Skeletal muscle tissue (tissue), 4 donors: ENCODE data around the gene LHPP. TPM values are rescaled to one million over a fixed set of nuclear protein-coding genes. Genes with fewer than 3 reads are reported as not detected.
A peak's percentile ranks its signal among the peaks of the same experiment; 100 is the strongest.

Source experiments
- H3K27ac ChIP-seq: one replicate; pipeline ENCODE4 v1.7.0; 2013; ENCODE audit warnings: mild to moderate bottlenecking, low read depth, low read length, inconsistent platforms
- H3K27me3 ChIP-seq, 3 donors: one replicate each; pipeline ENCODE4 v1.7.0; 2013; ENCODE audit warnings: low read length in 3 of 3; ENCODE audit not compliant: control insufficient read depth in 3 of 3, insufficient read depth in 3 of 3
- H3K36me3 ChIP-seq, 3 donors: one replicate each; pipeline ENCODE4 v1.7.0; 2013; ENCODE audit warnings: low read length in 3 of 3; ENCODE audit not compliant: control insufficient read depth in 3 of 3, insufficient read depth in 3 of 3
- H3K4me1 ChIP-seq, 3 donors: one replicate each; pipeline ENCODE4 v1.7.0; 2013; ENCODE audit warnings: low read length in 3 of 3, mild to moderate bottlenecking in 3 of 3; ENCODE audit not compliant: control insufficient read depth in 3 of 3, insufficient read depth in 3 of 3
- H3K4me3 ChIP-seq, 3 donors: one replicate each; pipeline ENCODE4 v1.7.0; 2013; ENCODE audit warnings: low read length in 3 of 3
- H3K9ac ChIP-seq, 3 donors: one replicate each; pipeline ENCODE4 v1.7.0; 2013; ENCODE audit warnings: low read length in 3 of 3, mild to moderate bottlenecking in 3 of 3, moderate library complexity in 2 of 3, low read depth in 1 of 3
- H3K9me3 ChIP-seq, 3 donors: one replicate each; pipeline ENCODE4 v1.7.0; 2013; ENCODE audit warnings: low read length in 3 of 3; ENCODE audit not compliant: control insufficient read depth in 3 of 3
- total RNA-seq: library from RNA; depleted of rRNA; stranded (reverse); fragments of >200 nt; gene quantifications from one replicate; pipeline ENCODE4 v1.2.3, GENCODE V29; 2014
- donor health status: Osteomylitis.

LHPP gene
- total RNA-seq, 1 donor from 2014 or later = 4.2 TPM

DNA sequence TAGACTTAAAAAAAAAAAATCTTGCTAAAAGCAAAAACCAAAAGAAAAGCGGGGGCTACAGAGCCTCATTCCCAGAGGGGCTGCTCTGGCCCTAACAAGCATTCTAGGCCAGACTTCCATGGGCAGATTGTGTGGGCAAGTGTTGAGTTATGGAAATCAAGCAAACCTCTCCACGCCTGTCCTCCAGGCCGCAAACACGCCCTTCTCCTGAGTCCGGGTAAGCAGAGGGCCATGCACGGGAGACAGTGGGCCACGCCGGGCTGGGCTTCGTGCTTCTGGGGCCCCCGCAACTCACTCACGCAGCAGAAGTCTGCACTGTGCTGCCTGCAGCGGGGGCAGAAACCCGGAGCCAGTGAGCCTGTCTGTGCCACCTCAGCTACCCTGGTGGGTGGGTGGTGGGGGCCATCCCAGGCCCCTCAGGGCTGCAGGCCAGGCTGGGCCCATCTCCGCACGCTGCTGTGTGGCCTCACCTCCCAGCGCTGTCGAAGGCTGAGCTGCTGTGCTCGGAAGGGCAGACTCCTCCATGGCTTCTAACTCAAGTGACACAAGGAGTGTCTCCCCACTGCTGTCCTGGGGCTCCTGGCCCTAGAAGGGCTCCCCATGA, 156.9 kb downstream of the LHPP start:
- no peaks in the 10 kb centered on the region for H3K27me3 ChIP-seq
- peaks cover 23 to 55% (median 31%) of the 10 kb centered on the region in 3 donors for H3K4me1 ChIP-seq
- peaks cover 0 to 6% (median 5%) of the 10 kb centered on the region in 3 donors for H3K36me3 ChIP-seq
- no peak overlapping the region for H3K27ac ChIP-seq
- H3K9me3 ChIP-seq = no peaks in the 10 kb centered on the region
- H3K9ac ChIP-seq = peak overlapping the region in 1 of 3 donors; percentile 16
- H3K4me3 ChIP-seq = no peak overlapping the region

DNA sequence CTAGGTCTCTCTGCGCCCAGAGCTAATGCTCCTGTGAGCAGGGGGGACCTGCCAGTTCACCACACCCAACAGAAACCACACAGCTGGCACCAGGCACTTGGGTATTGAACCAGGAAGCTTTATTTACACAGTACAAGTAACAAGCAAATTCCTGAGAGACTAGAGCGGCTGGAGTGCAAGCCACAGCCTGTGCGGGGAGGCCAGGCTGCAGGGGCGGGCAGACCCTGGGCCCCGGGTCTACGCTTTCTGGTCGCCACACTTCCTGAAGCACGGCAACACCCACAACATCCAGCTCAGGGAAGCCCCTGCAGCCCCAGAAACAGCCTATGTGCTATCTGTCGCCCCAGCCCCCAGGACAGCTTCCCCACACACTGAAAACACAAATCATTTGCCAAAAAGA, 157.6 kb downstream of the LHPP start:
- H3K27me3 ChIP-seq = no peaks in the 10 kb centered on the region
- H3K9ac ChIP-seq = no peak overlapping the region
- peaks cover 0 to 6% (median 5%) of the 10 kb centered on the region in 3 donors for H3K36me3 ChIP-seq
- peaks cover 21 to 55% (median 33%) of the 10 kb centered on the region in 3 donors for H3K4me1 ChIP-seq
- H3K9me3 ChIP-seq = no peaks in the 10 kb centered on the region
- H3K27ac ChIP-seq = no peak overlapping the region
- H3K4me3 ChIP-seq = no peak overlapping the region

DNA sequence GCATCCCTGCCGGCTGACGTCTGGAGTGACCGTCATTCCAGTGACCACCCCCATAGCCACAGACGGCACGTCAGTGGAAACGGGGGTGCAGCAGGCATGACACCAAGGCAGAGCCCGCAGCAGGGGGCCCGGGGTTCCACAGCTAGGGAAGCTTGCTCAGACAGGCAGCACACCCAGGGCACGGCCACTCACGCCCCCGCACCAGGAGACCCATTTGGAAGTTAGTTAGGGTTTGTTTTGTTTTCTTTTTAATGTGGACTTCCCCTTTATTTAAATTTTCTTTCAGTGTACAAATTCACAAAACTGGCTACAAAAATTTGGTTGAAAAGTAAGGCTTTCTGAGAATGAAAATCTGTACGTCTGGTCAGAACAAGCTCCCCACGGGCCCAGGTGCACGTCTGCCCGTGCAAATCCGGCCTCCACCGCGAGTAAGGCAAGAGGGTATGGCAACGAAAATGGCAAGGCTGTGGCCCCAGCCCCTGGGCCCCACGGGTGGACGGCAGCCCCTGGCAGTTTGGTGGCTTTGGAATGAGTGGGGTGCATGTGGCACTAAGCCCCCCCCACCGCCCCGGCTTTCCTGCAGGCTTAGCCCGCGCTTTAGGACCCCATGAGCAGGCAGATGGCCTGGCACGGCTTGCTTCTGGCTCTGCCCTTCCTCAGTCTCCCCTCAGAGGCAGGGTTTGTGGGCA, 158.3 kb downstream of the LHPP start:
- Histone ChIP-seq H3K27ac (no peak overlapping the region), H3K27me3 (no peaks in the 10 kb centered on the region), H3K4me3 (no peak overlapping the region), H3K36me3 (peaks cover 0 to 6% (median 5%) of the 10 kb centered on the region in 3 donors), H3K9ac (peak overlapping the region in 1 of 3 donors; percentile 45), H3K4me1 (peaks cover 29 to 61% (median 41%) of the 10 kb centered on the region in 3 donors), H3K9me3 (no peaks in the 10 kb centered on the region)

DNA sequence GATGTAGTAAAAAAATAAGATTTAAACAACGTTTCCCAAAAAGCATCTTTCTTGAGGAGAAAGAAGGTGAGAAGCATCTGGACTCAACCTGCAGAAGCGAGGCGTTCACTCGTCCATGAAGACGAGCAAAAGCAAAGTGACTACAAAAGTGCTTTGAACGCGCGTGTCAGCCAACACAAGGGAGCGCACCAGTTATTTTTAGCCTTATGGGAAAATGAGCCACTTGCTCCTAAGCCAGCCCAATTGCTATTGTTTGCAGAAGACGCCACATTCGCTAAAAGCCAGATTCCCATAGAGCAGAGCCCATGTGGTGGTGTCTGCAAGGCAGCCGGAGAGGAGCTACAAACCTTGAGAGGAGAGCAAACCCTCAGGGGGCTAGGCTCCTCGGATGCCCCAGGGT, 160.0 kb downstream of the LHPP start:
- Histone ChIP-seq H3K9ac (peak overlapping the region; percentile 46 to 84 (median 68)), H3K4me3 (peak overlapping the region; percentile 41 to 68 (median 53)), H3K36me3 (peaks cover 0 to 6% (median 5%) of the 10 kb centered on the region in 3 donors), H3K27ac (peak overlapping the region; percentile 78), H3K27me3 (no peaks in the 10 kb centered on the region), H3K9me3 (no peaks in the 10 kb centered on the region), H3K4me1 (peaks cover 40 to 78% (median 57%) of the 10 kb centered on the region in 3 donors)

DNA sequence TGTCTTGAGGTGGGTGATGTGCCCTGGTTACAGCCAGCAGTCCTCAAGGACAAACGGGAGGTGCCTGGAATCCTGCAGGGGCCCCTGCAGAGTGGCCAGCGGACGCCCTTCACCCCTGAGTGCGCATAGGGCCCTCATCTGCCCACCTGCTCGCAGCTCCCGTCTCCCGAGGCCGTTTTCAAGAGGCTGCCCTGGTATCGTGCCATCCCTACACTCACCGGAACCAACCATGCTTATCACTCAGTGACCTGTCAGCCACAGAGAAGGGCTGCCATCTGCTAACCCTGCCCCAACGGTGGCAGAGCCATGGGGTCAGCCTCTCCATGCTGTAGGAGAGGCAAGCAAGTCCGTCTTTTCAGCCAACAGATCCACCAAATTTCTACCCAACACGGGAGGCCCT, 160.5 kb downstream of the LHPP start:
- no peaks in the 10 kb centered on the region for H3K9me3 ChIP-seq
- H3K27ac ChIP-seq = peak overlapping the region; percentile 78
- peak overlapping the region; percentile 46 to 84 (median 68) for H3K9ac ChIP-seq
- H3K4me3 ChIP-seq = peak overlapping the region; percentile 41 to 68 (median 53)
- H3K4me1 ChIP-seq = peaks cover 45 to 84% (median 62%) of the 10 kb centered on the region in 3 donors
- no peaks in the 10 kb centered on the region for H3K27me3 ChIP-seq
- peaks cover 0 to 3% (median 3%) of the 10 kb centered on the region in 3 donors for H3K36me3 ChIP-seq

DNA sequence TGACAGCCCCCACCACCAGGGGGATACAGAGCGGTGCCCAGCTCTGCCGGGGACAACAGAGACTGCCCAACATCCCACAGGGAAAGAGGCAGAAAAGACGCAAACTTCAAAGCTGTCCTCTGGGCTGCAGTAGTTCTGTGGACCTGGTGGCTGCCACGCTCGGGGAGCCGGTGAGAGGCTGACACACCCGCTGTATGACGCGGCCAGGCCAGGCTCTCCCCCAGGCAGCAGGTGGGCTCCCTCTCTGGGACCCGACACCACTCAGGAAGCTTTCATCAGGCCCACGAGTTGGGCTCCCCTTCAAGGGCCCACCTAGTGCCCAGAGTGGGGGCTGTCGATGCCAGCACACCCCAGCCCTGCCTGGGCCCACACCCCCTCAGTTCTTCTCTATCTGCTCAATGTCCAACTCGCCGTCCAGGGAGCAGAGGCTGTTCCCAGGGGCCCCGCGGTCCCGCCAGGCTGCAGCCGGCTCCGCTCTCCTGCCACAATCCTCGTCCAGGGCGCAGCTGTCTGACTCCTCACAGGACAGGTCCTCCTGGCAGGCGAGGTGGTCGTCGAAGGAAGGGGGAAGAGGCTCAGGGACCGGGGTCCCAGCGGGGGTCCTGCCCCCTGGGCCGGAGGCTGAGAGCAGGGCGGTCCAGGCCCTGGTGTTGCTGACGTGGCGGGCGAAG, 161.4 kb downstream of the LHPP start:
- H3K4me1 ChIP-seq = peaks cover 54 to 90% (median 70%) of the 10 kb centered on the region in 3 donors
- peak overlapping the region in 1 of 3 donors; percentile 25 for H3K9ac ChIP-seq
- no peaks in the 10 kb centered on the region for H3K36me3 ChIP-seq
- no peak overlapping the region for H3K4me3 ChIP-seq
- peak overlapping the region; percentile 65 for H3K27ac ChIP-seq
- H3K9me3 ChIP-seq = no peaks in the 10 kb centered on the region
- no peaks in the 10 kb centered on the region for H3K27me3 ChIP-seq

DNA sequence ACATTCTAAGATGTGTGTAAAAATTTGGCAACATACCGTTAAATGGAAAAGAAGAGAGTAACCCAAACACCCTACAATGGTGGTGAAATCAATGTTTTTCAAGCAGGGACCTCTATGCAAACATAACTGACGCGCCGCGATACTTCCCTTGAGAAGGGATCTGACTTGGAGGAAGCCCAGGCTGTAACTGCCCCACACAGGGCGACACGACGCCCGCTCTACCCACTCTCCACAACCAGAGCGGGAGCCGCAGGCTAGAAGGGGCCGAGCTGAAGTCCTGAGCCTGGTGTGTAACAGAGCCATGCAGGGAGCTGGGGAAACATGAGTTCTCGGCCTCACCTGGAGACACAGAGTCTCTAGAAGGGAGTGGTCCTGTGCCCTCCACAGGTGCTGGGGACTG, 162.4 kb downstream of the LHPP start:
- Histone ChIP-seq H3K27me3 (no peaks in the 10 kb centered on the region), H3K36me3 (no peaks in the 10 kb centered on the region), H3K4me3 (no peak overlapping the region), H3K4me1 (peaks cover 64 to 91% (median 80%) of the 10 kb centered on the region in 3 donors), H3K9ac (peak overlapping the region; percentile 42 to 74 (median 66)), H3K27ac (peak overlapping the region; percentile 65), H3K9me3 (no peaks in the 10 kb centered on the region)

DNA sequence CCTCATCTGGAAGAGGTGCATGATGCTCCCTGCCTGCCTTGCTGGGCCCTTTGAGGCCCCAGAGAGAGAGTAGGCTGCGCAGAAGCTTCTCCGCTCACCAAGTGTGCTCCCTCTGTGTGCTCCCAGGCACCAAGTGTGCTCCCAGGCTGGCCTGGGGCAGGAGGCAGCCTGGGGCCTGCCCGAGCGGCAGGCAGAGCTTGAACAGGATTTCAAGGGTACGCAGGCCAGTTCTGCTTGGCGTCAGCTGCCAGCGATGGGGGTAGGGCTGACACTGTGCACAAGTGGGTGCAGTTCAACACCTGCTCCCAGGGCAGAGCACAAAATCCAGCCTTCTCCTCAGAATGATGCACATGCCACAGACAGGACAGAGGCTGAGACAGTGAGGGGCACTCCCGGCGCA, 162.8 kb downstream of the LHPP start:
- H3K4me3 ChIP-seq = no peak overlapping the region
- H3K27me3 ChIP-seq = no peaks in the 10 kb centered on the region
- H3K27ac ChIP-seq = peak overlapping the region; percentile 65
- peak overlapping the region; percentile 42 to 74 (median 66) for H3K9ac ChIP-seq
- H3K36me3 ChIP-seq = no peaks in the 10 kb centered on the region
- peaks cover 66 to 93% (median 81%) of the 10 kb centered on the region in 3 donors for H3K4me1 ChIP-seq
- no peaks in the 10 kb centered on the region for H3K9me3 ChIP-seq

DNA sequence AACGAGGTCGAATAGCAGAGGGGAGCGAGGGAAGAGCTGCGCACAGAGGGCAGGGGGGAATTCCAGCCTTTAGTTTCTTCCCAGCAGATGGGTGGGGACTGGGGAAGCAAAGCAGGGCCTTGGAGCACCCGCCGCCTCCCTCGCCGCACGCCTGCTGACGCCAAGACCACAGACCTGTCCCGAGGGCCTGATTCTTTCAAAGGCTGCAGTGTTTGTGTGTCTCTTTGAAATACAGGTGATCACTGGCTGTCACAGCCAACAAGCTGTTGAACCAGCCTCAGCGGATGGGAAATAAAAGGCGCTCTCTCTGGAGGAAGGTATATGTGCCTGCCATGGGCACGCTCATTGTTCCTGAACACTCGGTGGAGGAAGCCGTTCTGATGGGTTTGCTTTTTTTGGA, 163.3 kb downstream of the LHPP start:
- Histone ChIP-seq H3K4me3 (no peak overlapping the region), H3K4me1 (peaks cover 70 to 95% (median 83%) of the 10 kb centered on the region in 3 donors), H3K9me3 (no peaks in the 10 kb centered on the region), H3K9ac (peak overlapping the region in 1 of 3 donors; percentile 74), H3K27me3 (no peaks in the 10 kb centered on the region), H3K36me3 (no peaks in the 10 kb centered on the region), H3K27ac (peak overlapping the region; percentile 65)
